Smooth muscle cell (in vitro differentiated cells): ENCODE results near the gene KCNJ12. TPM values are rescaled to one million over a fixed set of nuclear protein-coding genes. Genes with fewer than 3 reads are reported as not detected.
"Not testable (repeated sequence)": the region's sequence is repeated elsewhere in the genome, so short reads cannot be mapped to it uniquely, and the experiment has no call there.

Source experiments
- DNase-seq: peaks from one replicate; lab custom pipeline; 2025; ENCODE audit not compliant: unreplicated experiment; lab: John Stamatoyannopoulos, UW
- H2AFZ ChIP-seq: fragments of 200-600 bp; sonication (generic); 2 replicates; pipeline ENCODE4 v1.6.0; 2016; ENCODE audit warnings: antibody characterized with exemption, low read depth, mild to moderate bottlenecking
- H3F3A ChIP-seq: fragments of 200-600 bp; sonication (generic); 2 replicates; pipeline ENCODE4 v1.6.0; 2017; ENCODE audit warnings: antibody characterized with exemption, low read depth
- H3K27ac ChIP-seq: fragments of 200-600 bp; sonication (generic); 2 replicates; pipeline ENCODE4 v1.5.1; 2016; ENCODE audit warnings: low read depth, mild to moderate bottlenecking
- H3K27me3 ChIP-seq: fragments of 200-600 bp; sonication (generic); 2 replicates; pipeline ENCODE4 v1.6.1; 2016; ENCODE audit warnings: low read depth, mild to moderate bottlenecking
- H3K36me3 ChIP-seq: fragments of 200-600 bp; sonication (generic); 2 replicates; pipeline ENCODE4 v1.5.1; 2016; ENCODE audit warnings: low read depth
- H3K4me1 ChIP-seq: fragments of 200-600 bp; sonication (generic); 2 replicates; pipeline ENCODE4 v1.5.1; 2016; ENCODE audit warnings: low read depth
- H3K4me2 ChIP-seq: fragments of 200-600 bp; sonication (generic); 2 replicates; pipeline ENCODE4 v1.6.0; 2016; ENCODE audit warnings: mild to moderate bottlenecking
- H3K4me3 ChIP-seq: fragments of 200-600 bp; sonication (generic); 2 replicates; pipeline ENCODE4 v1.5.1; 2016; ENCODE audit warnings: mild to moderate bottlenecking
- H3K79me2 ChIP-seq: fragments of 200-600 bp; sonication (generic); 2 replicates; pipeline ENCODE4 v1.6.0; 2016; ENCODE audit warnings: low read depth, mild to moderate bottlenecking
- H3K9ac ChIP-seq: fragments of 200-600 bp; sonication (generic); 2 replicates; pipeline ENCODE4 v1.6.0; 2016; ENCODE audit warnings: low read depth
- H3K9me3 ChIP-seq: fragments of 200-600 bp; sonication (generic); replicated peaks from 2 replicates; pipeline ENCODE4 v1.5.1; 2016; ENCODE audit warnings: low read depth
- H4K20me1 ChIP-seq: fragments of 200-600 bp; sonication (generic); 2 replicates; pipeline ENCODE4 v1.6.0; 2016; ENCODE audit warnings: low read depth
- CTCF ChIP-seq: fragments of 200-600 bp; sonication (generic); IDR thresholded peaks from 2 replicates; pipeline ENCODE4 v1.5.1; 2017; ENCODE audit warnings: borderline replicate concordance, mild to moderate bottlenecking, antibody characterized with exemption; ENCODE audit not compliant: insufficient read depth, poor library complexity, severe bottlenecking
- WGBS: methylation state at CpG from one replicate; pipeline ENCODE4 v1.1.7; 2016; ENCODE audit warnings: low lambda C conversion rate; 5-methylcytosine and 5-hydroxymethylcytosine counted together
- polyA plus RNA-seq: library from polyadenylated mRNA; unstranded; fragments of >200 nt; fragmentation: Nextera tagmentation; extraction: Ambion mirVana; gene quantifications from 2 replicates; pipeline ENCODE4 v1.2.1, GENCODE V29; 2016
- total RNA-seq: library from RNA; depleted of rRNA; stranded (reverse); fragments of >200 nt; gene quantifications from 2 replicates; pipeline ENCODE4 v1.2.3, GENCODE V29; 2014

KCNJ12 gene
- total and polyA plus RNA-seq, 2 experiments from 2014 or later = 0.04 to 0.18 TPM

GRCh38 chr17:21445091-21445650 is 69.0 kb downstream of the KCNJ12 start:
- no peaks in the 10 kb centered on the region for H3F3A ChIP-seq
- no peak overlapping the region for H3K9ac ChIP-seq
- 80% methylated on average over 9 of the region's 9 CpGs for WGBS
- no peak overlapping the region for H3K4me3 ChIP-seq
- no peak overlapping the region for H3K4me2 ChIP-seq
- H3K27me3 ChIP-seq = no peaks in the 10 kb centered on the region
- no peak overlapping the region for H3K27ac ChIP-seq
- no peak overlapping the region for H2AFZ ChIP-seq
- H3K9me3 ChIP-seq = no peaks in the 10 kb centered on the region
- no peak for TF ChIP-seq CTCF
- H3K79me2 ChIP-seq = no peaks in the 10 kb centered on the region
- H3K36me3 ChIP-seq = no peaks in the 10 kb centered on the region
- no peak for DNase-seq
- no peaks in the 10 kb centered on the region for H4K20me1 ChIP-seq
- no peaks in the 10 kb centered on the region for H3K4me1 ChIP-seq

GRCh38 chr17:21447552-21447951 is 71.4 kb downstream of the KCNJ12 start:
- not testable (repeated sequence) for H3K9ac ChIP-seq, H3K4me2 ChIP-seq, H4K20me1 ChIP-seq, H3K4me1 ChIP-seq, H3K36me3 ChIP-seq, H3K4me3 ChIP-seq, H3F3A ChIP-seq, DNase-seq, H3K27ac ChIP-seq, H3K27me3 ChIP-seq, H2AFZ ChIP-seq, H3K79me2 ChIP-seq, H3K9me3 ChIP-seq
- 86% methylated on average over 4 of the region's 4 CpGs for WGBS

GRCh38 chr17:21449891-21450290 is 73.7 kb downstream of the KCNJ12 start:
- H3K79me2 ChIP-seq, H3F3A ChIP-seq, H3K4me1 ChIP-seq, H3K27ac ChIP-seq, H3K4me3 ChIP-seq, H2AFZ ChIP-seq, H3K36me3 ChIP-seq, H3K27me3 ChIP-seq, H3K9me3 ChIP-seq, DNase-seq, H4K20me1 ChIP-seq, H3K9ac ChIP-seq, H3K4me2 ChIP-seq: not testable (repeated sequence)
- TF ChIP-seq CTCF = peak; percentile 37
- 68% methylated on average over 3 of the region's 3 CpGs for WGBS

GRCh38 chr17:21451975-21452374 is 75.8 kb downstream of the KCNJ12 start:
- Histone ChIP-seq H3K27ac (no peak overlapping the region), H4K20me1 (no peaks in the 10 kb centered on the region), H3K9me3 (no peaks in the 10 kb centered on the region), H3F3A (no peaks in the 10 kb centered on the region), H3K79me2 (no peaks in the 10 kb centered on the region), H3K4me3 (peak overlapping the region; percentile 45), H3K4me2 (peak overlapping the region; percentile 86), H3K27me3 (no peaks in the 10 kb centered on the region), H2AFZ (peak overlapping the region; percentile 97), H3K4me1 (peaks cover 7% of the 10 kb centered on the region), H3K9ac (no peak overlapping the region), H3K36me3 (no peaks in the 10 kb centered on the region)
- DNase-seq = no peak
- 78% methylated on average over 9 of the region's 9 CpGs for WGBS
- no peak for TF ChIP-seq CTCF
